CD4-positive, alpha-beta T cell (primary cell): ENCODE data around the gene TBCA. TPM values are rescaled to one million over a fixed set of nuclear protein-coding genes. Genes with fewer than 3 reads are reported as not detected.

ENCODE experiments used
- ATAC-seq: fragments of 200-7000 bp; cut with Tn5 transposase; one replicate; pipeline ENCODE4 v1.10.0; 2022; ENCODE audit warnings: mild to moderate bottlenecking; ENCODE audit not compliant: poor library complexity
- CTCF ChIA-PET: fragments of 350-600 bp; sonication (Branson Sonifier 250); formaldehyde crosslinking; loops from one replicate; lab custom pipeline; 2021; ENCODE audit warnings: antibody characterized with exemption, inconsistent platforms; lab: Charles Lee
- POLR2A ChIA-PET: fragments of 350-600 bp; sonication (Branson Sonifier 250); formaldehyde crosslinking; loops from one replicate; lab custom pipeline; 2021; ENCODE audit warnings: antibody characterized with exemption, inconsistent platforms; lab: Charles Lee
- DNase-seq, 14 experiments: peaks; one replicate each; pipeline ENCODE4 v3.0.0-alpha.2; 2013 to 2020; ENCODE audit warnings: mixed read lengths in 2 of 14
- H3K27ac ChIP-seq, 2 donors: one replicate each; pipeline versions ENCODE4 v1.5.1 to v1.7.0; 2013; ENCODE audit warnings: low read length in 2 of 2, low read depth in 1 of 2, mild to moderate bottlenecking in 1 of 2
- H3K27me3 ChIP-seq, 2 experiments: 1 replicate in 1 of 2; 2 replicates in 1 of 2; pipeline versions ENCODE4 v1.6.1 to v1.7.0; 2013; ENCODE audit warnings: low read length in 2 of 2, control low read depth in 1 of 2, mild to moderate bottlenecking in 1 of 2, moderate library complexity in 1 of 2; ENCODE audit not compliant: insufficient read depth in 2 of 2, control insufficient read depth in 1 of 2
- H3K36me3 ChIP-seq: one replicate; pipeline ENCODE4 v1.6.1; 2013; ENCODE audit warnings: low read length, control low read depth; ENCODE audit not compliant: insufficient read depth
- H3K4me1 ChIP-seq: one replicate; pipeline ENCODE4 v1.6.1; 2013; ENCODE audit warnings: low read length, control low read depth; ENCODE audit not compliant: insufficient read depth
- H3K4me3 ChIP-seq: one replicate; pipeline ENCODE4 v1.5.1; 2013; ENCODE audit warnings: mild to moderate bottlenecking, low read length, moderate library complexity
- H3K9me3 ChIP-seq, 2 experiments: 1 replicate in 1 of 2; 2 replicates in 1 of 2; pipeline versions ENCODE4 v1.6.1 to v1.7.0; 2013; ENCODE audit warnings: low read length in 2 of 2, mild to moderate bottlenecking in 2 of 2, control low read depth in 1 of 2, moderate library complexity in 1 of 2; ENCODE audit not compliant: control insufficient read depth in 1 of 2, insufficient read depth in 1 of 2
- H3K27ac Mint-ChIP-seq: one replicate; pipeline ENCODE4 v1.8.0; 2020; ENCODE audit warnings: mixed read lengths
- H3K27me3 Mint-ChIP-seq: one replicate; pipeline ENCODE4 v1.8.0; 2021; ENCODE audit warnings: mixed read lengths
- H3K36me3 Mint-ChIP-seq: one replicate; pipeline ENCODE4 v1.8.0; 2021; ENCODE audit warnings: low read depth, mixed read lengths
- H3K4me1 Mint-ChIP-seq: one replicate; pipeline ENCODE4 v1.8.0; 2021; ENCODE audit warnings: low read depth, mixed read lengths
- H3K4me3 Mint-ChIP-seq: one replicate; pipeline ENCODE4 v1.8.0; 2020; ENCODE audit warnings: mild to moderate bottlenecking, mixed read lengths
- H3K9me3 Mint-ChIP-seq: one replicate; pipeline ENCODE4 v1.8.0; 2020; ENCODE audit warnings: mixed read lengths
- intact Hi-C, 2 experiments: fragments of 100-400 bp; cut with DNase I in 1 of 2; cut with micrococcal nuclease in 1 of 2; formaldehyde crosslinking; loops; one replicate each; pipeline versions ENCODE4 v1.15.1 to v1.9.0; 2023 to 2025; cut with DNase I, micrococcal nuclease
- total RNA-seq, 174 experiments: library from RNA in 2 of 174; stranded (reverse) in 2 of 174; gene quantifications; one replicate each; pipeline ENCODE4 v1.2.3 and lab custom pipeline; 2021 to 2026
- TF ChIP-seq, protein P1 (sequence below): fragments of 200-600 bp; IDR thresholded peaks from one replicate; pipeline ENCODE4 v1.8.0; 2022; ENCODE audit warnings: antibody characterized with exemption, mild to moderate bottlenecking

TBCA gene
- total RNA-seq, 2 experiments from 2014 or later: 72.0 to 72.9 TPM

- intact Hi-C loops: no loop called here
- peaks cover 16% of the 10 kb centered on the region for H3K4me1 ChIP-seq
- peak overlapping the region; percentile 12 for H3K4me3 Mint-ChIP-seq
- peaks cover 58% of the 10 kb centered on the region for H3K36me3 Mint-ChIP-seq
- no peak overlapping the region for H3K27ac Mint-ChIP-seq
- peaks cover 75% of the 10 kb centered on the region for H3K4me1 Mint-ChIP-seq
- CTCF ChIA-PET: no interaction called here
- ATAC-seq: no peak
- TF ChIP-seq, protein P1, sequence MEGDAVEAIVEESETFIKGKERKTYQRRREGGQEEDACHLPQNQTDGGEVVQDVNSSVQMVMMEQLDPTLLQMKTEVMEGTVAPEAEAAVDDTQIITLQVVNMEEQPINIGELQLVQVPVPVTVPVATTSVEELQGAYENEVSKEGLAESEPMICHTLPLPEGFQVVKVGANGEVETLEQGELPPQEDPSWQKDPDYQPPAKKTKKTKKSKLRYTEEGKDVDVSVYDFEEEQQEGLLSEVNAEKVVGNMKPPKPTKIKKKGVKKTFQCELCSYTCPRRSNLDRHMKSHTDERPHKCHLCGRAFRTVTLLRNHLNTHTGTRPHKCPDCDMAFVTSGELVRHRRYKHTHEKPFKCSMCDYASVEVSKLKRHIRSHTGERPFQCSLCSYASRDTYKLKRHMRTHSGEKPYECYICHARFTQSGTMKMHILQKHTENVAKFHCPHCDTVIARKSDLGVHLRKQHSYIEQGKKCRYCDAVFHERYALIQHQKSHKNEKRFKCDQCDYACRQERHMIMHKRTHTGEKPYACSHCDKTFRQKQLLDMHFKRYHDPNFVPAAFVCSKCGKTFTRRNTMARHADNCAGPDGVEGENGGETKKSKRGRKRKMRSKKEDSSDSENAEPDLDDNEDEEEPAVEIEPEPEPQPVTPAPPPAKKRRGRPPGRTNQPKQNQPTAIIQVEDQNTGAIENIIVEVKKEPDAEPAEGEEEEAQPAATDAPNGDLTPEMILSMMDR: no peak
- H3K4me3 ChIP-seq: no peak overlapping the region
- no peaks in the 10 kb centered on the region for H3K27me3 ChIP-seq
- no peak for DNase-seq
- no peaks in the 10 kb centered on the region for H3K9me3 Mint-ChIP-seq
- no peaks in the 10 kb centered on the region for H3K9me3 ChIP-seq
- POLR2A ChIA-PET: no interaction called here
- H3K27me3 Mint-ChIP-seq: no peaks in the 10 kb centered on the region
- H3K27ac ChIP-seq: no peak overlapping the region
- H3K36me3 ChIP-seq: peaks cover 31% of the 10 kb centered on the region
Measured at GRCh38 chr5:77768978-77769377, 7.2 kb downstream of the TBCA start.

DNA sequence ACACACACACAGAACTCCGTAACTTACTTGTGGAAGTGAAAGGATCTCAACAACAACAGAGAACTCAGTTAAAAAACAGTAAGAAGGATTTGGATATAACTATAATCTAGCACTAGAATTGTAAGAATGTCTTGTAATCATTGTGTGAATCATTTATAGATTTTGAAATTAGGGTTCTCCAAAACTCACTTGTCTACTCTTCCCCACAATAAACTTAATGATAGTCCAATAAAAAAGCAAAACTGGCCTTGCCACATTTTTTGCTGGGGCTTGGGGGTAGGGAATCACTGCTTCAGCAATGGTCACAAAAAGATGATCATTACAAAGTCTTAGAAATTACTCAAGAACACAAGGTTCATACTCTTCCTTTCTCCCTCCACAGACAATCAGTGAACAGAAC lies 8.8 kb downstream of the TBCA start:
- H3K27me3 Mint-ChIP-seq: no peaks in the 10 kb centered on the region
- Histone ChIP-seq H3K4me3 (no peak overlapping the region), H3K9me3 (no peaks in the 10 kb centered on the region), H3K4me1 (peaks cover 9% of the 10 kb centered on the region), H3K27ac (no peak overlapping the region), H3K36me3 (peaks cover 33% of the 10 kb centered on the region), H3K27me3 (no peaks in the 10 kb centered on the region)
- H3K4me3 Mint-ChIP-seq: no peak overlapping the region
- H3K27ac Mint-ChIP-seq: no peak overlapping the region
- intact Hi-C loops: no loop called here
- H3K9me3 Mint-ChIP-seq: no peaks in the 10 kb centered on the region
- ATAC-seq (no peak), DNase-seq (no peak)
- ChIA-PET CTCF (no interaction called here), POLR2A (no interaction called here)
- TF ChIP-seq, protein P1: no peak
- peaks cover 62% of the 10 kb centered on the region for H3K36me3 Mint-ChIP-seq
- H3K4me1 Mint-ChIP-seq: peaks cover 63% of the 10 kb centered on the region

DNA sequence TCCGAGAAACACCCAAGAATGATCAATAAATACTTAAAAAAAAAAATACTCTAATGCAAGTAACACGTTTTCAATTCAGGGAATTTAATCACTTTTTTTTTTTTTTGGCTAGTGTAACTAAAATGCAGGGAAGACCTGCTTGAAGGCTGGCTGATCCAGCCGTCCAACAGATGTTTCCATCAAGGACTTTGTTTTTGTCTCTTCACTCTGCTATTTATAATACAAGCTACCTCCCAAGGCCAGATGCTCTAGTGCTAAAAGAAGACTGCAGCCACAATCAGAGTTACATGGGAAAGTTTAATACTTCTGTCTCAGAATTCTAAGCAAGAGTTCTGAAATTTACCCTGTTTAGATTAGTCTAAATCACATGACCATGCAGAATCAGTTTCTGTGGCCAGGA lies 14.5 kb downstream of the TBCA start:
- Histone ChIP-seq H3K4me3 (no peak overlapping the region), H3K27ac (no peak overlapping the region), H3K9me3 (peaks cover 0 to 5% of the 10 kb centered on the region in 2 experiments), H3K27me3 (no peaks in the 10 kb centered on the region), H3K36me3 (peaks cover 6% of the 10 kb centered on the region), H3K4me1 (peaks cover 5% of the 10 kb centered on the region)
- DNase-seq (no peak), ATAC-seq (no peak)
- no peaks in the 10 kb centered on the region for H3K27me3 Mint-ChIP-seq
- intact Hi-C loops: no loop called here
- peaks cover 47% of the 10 kb centered on the region for H3K4me1 Mint-ChIP-seq
- POLR2A ChIA-PET: no interaction called here
- H3K36me3 Mint-ChIP-seq: peaks cover 55% of the 10 kb centered on the region
- TF ChIP-seq, protein P1: no peak
- no peaks in the 10 kb centered on the region for H3K9me3 Mint-ChIP-seq
- no peak overlapping the region for H3K27ac Mint-ChIP-seq
- CTCF ChIA-PET: no interaction called here
- no peak overlapping the region for H3K4me3 Mint-ChIP-seq
